D721Med (cell line): ENCODE results near the gene NDOR1.

Source experiments
- DNase-seq: peaks from one replicate; pipeline ENCODE4 v3.0.0; 2011; ENCODE audit warnings: low spot score; ENCODE audit not compliant: insufficient read length
- FAIRE-seq: peaks from 2 replicates; lab custom pipeline; 2011; peaks lifted over from hg19 to GRCh38; lab: Jason Lieb, UNC
- TF ChIP-seq, protein P1 (sequence below): IDR thresholded peaks from 2 replicates; pipeline ENCODE4 v1.5.1; 2012; ENCODE audit warnings: mild to moderate bottlenecking, control low read depth; ENCODE audit not compliant: insufficient read depth; ENCODE audit errors: missing control alignments

NDOR1 gene

GRCh38 chr9:137243626-137244485 lies 38.4 kb downstream of the NDOR1 start:
- DNase-seq = no peak
- TF ChIP-seq, protein P1, sequence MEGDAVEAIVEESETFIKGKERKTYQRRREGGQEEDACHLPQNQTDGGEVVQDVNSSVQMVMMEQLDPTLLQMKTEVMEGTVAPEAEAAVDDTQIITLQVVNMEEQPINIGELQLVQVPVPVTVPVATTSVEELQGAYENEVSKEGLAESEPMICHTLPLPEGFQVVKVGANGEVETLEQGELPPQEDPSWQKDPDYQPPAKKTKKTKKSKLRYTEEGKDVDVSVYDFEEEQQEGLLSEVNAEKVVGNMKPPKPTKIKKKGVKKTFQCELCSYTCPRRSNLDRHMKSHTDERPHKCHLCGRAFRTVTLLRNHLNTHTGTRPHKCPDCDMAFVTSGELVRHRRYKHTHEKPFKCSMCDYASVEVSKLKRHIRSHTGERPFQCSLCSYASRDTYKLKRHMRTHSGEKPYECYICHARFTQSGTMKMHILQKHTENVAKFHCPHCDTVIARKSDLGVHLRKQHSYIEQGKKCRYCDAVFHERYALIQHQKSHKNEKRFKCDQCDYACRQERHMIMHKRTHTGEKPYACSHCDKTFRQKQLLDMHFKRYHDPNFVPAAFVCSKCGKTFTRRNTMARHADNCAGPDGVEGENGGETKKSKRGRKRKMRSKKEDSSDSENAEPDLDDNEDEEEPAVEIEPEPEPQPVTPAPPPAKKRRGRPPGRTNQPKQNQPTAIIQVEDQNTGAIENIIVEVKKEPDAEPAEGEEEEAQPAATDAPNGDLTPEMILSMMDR = no peak

GRCh38 chr9:137244486-137245449 lies 39.3 kb downstream of the NDOR1 start:
- TF ChIP-seq, protein P1 = no peak
- FAIRE-seq (no peak), DNase-seq (no peak)

More at GRCh38 chr9:137243626-137244485, 38.4 kb downstream of the NDOR1 start:
- FAIRE-seq = no peak

DNA sequence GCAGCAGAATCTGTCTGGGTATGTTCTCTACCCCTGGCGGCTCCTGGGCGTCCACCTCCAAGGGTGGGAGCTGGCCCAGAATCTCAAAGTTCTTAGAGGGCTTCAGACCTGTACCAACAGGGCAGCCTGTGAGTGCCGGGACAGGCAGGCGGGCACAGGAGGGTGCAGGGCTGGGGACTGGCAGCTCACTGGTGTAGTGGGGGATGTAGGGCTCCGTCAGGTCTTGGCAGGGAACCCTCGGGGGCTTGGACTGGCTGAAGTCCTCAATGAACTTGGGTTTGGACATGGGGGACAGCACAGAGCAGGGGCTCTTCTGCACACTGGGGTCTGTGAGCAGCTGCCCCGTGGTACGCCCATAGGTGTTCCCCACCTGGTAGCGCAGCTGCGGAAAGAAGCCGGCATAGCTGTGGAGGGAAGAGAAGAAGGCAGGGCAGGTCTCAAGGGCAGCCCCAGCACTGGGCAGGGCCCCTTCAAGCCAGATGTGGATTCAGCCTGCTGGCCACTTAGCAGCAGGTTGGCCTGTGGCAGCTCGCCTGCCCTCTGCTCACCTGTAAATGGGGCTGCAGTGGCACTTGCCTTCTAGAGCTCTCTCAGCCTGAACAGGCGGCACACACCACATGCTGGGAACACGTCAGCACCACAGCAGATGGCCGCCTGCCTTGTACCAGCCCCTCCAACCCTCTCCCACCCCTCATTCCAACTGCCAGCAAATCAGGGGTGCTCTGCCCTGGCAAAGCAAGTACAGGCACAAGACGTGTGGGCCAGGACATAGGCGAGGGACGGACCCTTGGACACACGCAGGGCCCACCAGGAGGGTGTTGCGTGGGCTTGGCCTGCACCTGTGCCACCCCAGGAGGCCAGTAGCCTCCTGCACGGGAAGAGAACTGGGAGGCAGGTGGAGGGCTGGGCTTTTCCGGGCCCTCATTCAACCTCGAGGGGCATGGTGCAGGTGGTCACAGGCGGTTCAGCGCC lies 40.2 kb downstream of the NDOR1 start:
- TF ChIP-seq, protein P1 = no peak
- FAIRE-seq (no peak), DNase-seq (no peak)

DNA sequence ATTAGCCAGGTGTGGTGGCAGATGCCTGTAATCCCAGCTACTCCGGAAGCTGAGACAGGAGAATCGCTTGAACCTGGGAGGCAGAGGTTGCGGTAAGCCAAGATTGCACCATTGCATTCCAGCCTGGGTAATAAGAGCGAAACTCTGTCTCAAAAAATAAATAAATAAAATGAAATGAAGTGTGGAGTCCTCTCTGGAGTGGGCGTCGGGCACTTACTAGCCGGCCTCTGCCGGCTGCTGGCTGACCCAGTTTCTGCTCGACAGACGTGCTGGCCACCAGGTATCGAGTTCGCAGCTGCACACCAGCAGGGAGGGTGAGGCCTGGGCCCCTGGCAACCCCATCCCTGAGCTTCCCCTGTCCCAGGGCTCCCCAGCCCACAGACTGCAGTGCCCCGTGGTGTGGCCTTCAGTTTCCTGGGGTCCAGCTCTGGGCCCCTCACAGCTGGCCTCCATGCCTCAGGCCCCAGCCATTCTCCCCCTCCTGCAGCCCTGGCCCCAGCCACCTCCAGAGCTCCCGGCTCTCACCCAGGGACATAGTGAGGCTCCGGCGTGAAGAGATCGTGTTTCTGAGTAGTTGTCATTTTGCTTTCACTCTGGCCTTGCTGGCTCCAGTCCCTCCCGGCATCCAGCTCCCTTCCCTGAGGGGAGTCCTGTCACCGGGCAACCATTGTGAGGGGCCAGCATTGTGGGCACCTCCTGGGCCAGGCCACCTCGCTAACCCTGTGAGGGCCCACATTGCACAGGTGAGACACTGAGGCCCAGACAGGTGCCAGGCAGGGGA lies 41.8 kb downstream of the NDOR1 start:
- FAIRE-seq = no peak
- DNase-seq = no peak
- TF ChIP-seq, protein P1 = no peak

DNA sequence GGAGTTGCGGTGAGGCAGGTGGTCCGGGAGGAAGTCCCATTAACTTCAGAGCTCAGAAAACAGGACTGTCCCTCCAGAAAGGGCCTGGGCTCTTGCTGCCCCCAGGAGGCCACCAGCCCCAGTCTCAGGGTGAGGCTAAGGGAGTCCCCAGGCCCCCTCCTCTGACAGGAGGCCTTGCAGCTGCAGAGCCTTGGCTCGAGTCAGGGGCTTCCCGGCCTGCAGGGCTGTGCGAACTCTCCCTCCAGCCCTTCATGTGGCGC lies 42.3 kb downstream of the NDOR1 start:
- FAIRE-seq (no peak), DNase-seq (no peak)
- TF ChIP-seq, protein P1 = no peak
